GM21786 (cell line): ENCODE results near the gene ADAT3.

Source experiments
- ATAC-seq: cut with Tn5 transposase; IDR thresholded peaks from one replicate; pipeline ENCODE4 v1.9.1; 2021; ENCODE audit not compliant: unreplicated experiment

ADAT3 gene

DNA sequence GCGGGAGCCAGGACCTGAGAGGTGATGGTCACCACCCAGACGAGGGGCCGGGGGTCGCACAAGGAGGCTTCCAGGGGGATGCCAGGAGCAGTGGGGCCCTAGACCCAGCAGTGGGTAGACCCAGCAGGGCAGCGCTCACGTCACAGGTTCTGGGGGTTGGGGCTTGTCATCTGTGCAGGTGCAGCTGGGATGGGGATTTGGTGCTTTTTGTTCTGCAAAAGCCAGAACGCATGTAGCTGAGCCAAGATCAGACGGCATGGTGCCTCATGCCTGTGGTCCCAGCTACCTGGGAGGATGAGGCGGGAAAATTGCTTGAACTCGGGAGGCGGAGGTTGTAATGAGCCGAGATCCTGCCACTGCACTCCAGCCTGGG lies 50.9 kb downstream of the ADAT3 start:
- no peak for ATAC-seq

- no peak for ATAC-seq
These were observed 51.8 kb downstream of the ADAT3 start for GRCh38 chr19:1956868-1957492.

DNA sequence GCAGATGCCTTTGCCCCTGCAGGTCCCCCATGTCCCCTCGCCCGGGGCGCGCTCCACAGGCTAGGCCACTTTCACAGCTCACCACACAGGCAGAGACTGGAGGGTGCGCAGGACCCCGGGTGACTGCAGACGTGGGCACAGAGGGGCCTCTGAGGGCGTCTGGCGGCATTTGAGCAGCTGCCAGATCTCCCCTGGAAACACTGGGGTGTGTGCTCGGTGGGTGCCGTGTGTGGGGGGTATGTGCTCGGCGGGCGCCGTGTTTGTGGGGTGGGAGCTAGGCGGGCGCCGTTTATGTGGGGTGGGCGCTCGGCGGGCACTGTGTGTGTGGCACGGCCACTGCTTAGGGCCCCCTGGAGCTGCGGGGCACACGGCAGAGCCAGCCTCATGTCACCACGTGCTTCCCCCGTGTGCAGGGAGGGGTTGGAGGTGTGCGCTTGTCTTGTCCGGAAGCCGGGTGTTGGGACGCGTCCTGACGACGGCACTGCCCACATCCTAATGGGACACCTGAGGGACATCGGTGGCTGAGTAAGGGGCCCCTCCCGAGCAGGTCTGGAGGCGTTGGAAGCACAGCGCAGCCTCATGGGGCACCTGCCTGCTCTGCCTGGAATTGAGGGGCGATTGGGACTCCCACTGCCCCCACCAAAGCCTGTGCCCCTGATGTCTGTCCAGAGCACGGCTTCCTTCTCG lies 52.5 kb downstream of the ADAT3 start:
- no peak for ATAC-seq

- ATAC-seq: no peak
These were observed 54.9 kb downstream of the ADAT3 start for GRCh38 chr19:1959928-1960589.

- no peak for ATAC-seq
These were observed 56.0 kb downstream of the ADAT3 start for GRCh38 chr19:1961000-1961883.

DNA sequence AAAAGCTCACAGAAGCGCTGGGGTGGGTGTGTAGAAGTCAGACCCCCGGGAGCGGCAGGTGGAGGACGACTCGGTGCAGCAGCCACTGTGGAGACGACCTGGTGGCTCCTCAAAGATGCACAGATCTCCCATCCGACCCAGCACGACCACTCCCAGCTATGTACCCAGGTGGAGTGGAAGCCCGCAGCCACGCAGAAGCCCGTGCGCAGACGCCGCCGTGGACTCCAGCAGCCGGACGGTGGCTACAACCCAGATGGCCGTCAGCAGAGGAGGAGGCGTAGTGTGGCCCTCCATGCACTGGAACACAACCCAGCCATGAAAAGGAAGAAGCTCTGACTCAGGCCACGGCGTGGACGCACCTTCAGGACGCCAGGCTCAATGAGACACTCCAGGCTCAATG lies 57.5 kb downstream of the ADAT3 start:
- no peak for ATAC-seq
